GM18517 (cell line): ENCODE data around the gene TP53TG3D.
"Not testable (repeated sequence)": the region's sequence is repeated elsewhere in the genome, so short reads cannot be mapped to it uniquely, and the experiment has no call there.

Source experiments
- ATAC-seq: cut with Tn5 transposase; IDR thresholded peaks from one replicate; pipeline ENCODE4 v1.9.1; 2021; ENCODE audit warnings: mild to moderate bottlenecking, moderate library complexity; ENCODE audit not compliant: unreplicated experiment

Gene TP53TG3D, protein sequence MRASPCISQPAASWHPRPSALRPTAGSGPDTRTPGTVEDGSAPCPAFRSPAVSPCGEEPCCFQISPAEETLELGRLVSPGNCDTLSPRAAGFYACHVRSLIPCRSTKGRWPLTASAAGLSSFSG

DNA sequence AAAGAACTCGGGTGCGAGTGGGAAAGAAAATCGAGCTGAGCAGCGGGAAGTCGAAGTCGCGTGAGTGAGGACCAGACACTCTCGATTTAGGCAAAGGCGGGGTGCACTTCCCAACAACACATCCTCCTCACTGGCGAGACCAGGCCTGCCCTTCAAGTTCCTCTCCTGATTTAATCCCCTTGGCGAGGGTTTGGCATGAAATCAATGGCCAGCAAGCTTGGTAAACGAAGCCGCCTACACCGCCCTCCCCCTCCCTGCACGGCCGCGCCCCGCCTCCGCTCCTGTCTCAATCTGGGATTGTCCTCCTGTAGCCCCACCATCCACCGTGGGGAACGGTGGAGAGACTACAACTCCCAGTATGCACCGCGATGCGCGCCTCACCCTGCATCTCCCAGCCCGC, at the start of gene TP53TG3D:
Gene TP53TG3D (plus strand): TSS at position 301 of the 400 bp plus-strand sequence. CDS start 68 bp downstream, at position 369.
- not testable (repeated sequence) for ATAC-seq

DNA sequence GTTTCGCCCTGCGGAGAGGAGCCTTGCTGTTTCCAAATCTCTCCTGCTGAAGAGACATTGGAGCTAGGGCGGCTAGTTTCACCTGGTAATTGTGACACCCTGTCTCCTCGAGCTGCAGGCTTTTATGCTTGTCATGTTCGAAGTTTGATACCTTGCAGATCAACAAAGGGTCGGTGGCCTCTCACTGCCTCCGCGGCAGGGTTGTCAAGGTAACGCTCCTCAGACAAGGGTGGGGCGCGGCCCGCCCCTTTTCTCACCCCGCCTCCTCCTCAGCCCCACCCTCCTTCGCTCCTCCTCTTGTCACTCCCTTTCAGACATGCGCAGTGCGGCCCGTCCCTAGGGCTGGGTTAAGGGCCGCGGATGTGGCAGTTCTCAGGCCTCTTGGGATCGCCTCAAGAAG, 421 bp downstream of the TP53TG3D start:
- not testable (repeated sequence) for ATAC-seq

DNA sequence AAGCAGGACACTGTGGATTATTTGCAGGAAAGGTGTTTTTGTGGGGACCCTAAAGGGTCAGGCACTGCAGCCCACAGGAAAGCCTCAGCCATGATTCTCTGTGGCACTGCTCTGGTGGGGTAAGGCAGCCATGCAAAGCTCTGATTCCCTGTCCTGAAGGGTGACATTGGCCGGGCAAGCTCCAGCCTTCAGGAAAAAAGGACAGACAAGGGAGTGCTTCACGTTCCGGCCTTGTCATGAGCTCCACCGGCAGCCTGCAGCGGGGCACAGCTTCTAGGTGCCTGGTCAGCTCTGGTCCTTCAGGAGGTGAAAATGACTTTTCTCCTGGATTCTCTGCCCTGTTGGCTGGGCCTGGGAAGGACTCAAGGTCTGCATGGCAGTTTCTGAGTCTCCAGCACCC, 8.4 kb downstream of the TP53TG3D start:
- ATAC-seq = not testable (repeated sequence)

DNA sequence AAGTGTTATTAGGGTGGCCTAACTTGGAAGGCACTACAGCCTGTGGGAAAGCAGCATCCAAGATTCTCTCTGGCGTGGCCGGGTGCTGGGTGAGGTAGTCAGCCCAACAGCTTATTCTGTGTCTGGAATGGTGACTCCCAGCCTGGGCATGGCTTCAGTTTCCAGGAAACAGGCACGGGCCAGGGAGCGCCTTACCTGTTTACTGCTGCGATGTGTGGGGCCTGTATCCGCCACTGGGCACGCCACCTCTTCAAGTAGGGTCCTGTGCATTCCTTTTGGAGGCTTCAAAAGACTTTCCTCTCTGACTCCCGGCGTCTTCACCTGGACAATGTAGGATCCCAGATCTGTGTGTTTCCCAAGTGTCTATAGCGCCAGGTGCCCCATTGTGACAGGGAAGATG, 10.5 kb downstream of the TP53TG3D start:
- not testable (repeated sequence) for ATAC-seq

DNA sequence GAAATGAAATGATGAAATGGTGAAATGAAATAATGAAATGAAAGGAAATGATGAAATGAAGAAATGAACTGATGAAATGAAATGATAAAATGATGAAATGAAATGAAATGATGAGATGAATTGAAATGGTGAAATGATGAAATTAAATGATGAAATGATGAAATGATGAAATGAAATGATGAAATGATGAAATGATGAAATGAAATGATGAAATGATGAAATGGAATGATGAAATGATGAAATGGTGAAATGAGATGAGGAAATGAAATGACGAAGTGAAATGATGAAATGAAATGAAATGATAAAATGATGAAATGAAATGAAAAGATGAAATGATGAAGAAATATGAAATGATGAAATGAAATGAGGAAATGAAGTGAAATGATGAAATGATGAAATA, 28.8 kb downstream of the TP53TG3D start:
- ATAC-seq = not testable (repeated sequence)

DNA sequence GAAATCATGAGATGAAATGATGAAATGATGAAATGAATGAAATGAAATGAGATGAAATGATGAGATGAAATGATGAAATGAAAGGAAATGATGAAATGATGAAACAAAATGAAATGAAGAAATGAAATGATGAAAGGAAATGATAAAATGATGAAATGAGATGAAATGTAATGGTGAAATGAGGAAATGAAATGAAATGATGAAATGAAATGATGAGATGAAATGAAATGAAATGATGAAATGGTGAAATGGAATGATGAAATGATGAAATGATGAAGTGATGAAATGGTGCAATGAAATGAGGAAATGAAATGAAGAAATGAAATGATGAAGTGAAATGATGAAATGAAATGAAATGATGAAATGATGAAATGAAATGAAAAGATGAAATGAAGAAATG, 29.9 kb downstream of the TP53TG3D start:
- ATAC-seq = not testable (repeated sequence)

DNA sequence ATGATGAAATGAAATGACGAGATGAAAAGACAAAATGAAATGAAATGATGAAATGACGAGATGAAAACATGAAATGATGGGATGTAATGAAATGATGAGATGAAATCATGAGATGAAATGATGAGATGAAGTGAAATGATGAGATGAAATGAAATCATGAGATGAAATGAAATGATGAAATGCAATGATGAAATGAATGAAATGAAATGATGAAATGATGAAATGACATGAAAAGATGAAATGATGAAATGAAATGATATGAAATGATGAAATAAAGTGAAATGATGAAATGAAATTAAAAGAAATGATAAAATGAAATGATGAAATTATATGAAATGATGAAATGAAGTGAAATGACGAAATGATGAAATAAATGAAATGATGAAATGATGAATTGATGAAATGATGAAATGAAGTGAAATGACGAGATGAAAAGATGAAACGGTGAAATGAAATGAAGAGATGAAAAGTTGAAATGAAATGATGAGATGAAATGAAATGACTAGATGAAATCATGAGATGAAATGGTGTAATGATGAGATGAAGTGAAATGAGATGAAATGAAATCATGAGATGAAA, 30.9 kb downstream of the TP53TG3D start:
- not testable (repeated sequence) for ATAC-seq

DNA sequence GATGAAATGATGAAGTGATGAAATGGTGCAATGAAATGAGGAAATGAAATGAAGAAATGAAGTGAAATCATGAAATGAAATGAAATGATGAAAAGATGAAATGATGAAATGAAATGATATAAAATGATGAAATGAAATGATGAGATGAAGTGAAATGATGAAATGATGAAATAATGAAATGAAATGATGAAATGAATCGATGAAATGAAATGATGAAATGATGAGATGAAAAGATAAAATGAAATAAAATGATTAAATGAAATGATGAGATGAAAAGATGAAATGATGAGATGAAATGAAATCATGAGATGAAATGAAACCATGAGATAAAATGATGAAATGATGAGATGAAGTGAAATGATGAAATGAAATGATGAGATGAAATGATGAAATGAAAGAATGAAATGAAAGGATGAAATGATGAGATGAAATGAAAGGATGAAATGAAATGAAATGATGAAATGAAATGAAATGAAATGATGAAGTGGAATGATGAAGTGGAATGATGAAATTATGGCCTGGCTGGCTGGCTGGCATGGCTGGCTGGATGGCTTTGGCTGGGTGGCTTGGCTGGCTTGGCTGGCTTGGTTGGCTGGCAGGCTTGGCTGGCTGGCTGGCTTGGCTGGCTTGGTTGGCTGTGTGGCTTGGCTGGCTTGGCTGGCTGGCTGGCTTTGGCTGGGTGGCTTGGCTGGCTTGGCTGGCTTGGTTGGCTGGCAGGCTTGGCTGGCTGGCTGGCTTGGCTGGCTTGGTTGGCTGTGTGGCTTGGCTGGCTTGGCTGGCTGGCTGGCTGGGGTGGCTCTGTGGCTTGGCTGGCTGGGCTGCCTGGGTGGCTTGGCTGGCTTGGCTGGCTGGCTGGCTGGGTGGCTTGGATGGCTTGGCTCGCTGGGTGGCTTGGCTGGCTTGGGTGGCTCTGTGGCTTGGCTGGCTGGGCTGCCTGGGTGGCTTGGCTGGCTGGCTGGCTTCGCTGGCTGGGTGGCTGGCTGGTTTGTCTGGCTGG, 32.0 kb downstream of the TP53TG3D start:
- ATAC-seq = not testable (repeated sequence)

DNA sequence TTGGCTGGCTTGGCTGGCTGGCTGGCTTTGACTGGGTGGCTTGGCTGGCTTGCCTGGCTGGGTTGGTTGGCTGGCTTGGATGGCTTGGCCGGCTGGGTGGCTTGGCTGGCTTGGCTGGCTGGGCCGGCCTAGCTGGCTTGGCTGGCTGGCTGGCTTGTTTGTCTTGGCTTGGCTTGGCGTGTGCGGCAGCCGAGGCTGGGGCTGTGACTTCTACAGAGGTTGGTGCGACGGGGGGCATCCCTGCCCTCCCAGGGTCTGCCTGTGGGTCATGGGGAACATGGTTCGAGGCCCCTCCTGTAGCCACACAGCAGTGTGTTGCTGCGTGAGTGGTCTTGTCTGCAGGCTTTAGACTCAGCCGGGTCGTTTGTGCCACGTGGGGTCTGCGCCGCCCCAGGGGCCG, 33.1 kb downstream of the TP53TG3D start:
- ATAC-seq = not testable (repeated sequence)

DNA sequence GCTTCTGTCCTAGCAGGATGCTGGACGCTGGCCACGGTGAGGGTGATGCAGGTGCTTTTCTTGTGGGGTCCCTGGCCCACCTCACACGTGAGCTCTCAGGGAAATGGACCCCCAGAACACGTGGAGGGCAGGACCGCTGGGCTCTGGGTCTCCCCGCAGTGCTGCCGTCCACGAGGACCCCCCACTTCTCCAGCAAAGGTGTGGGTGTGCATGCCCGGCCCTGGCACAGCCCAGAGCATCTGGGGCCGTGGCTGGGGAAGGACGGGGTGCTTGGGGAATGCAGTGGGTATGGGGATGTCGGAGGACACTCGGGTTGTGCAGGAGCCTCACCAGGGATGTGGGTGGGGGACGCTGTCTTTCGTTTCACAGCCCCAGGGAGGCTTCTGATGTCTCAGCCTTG, 34.7 kb downstream of the TP53TG3D start:
- not testable (repeated sequence) for ATAC-seq

DNA sequence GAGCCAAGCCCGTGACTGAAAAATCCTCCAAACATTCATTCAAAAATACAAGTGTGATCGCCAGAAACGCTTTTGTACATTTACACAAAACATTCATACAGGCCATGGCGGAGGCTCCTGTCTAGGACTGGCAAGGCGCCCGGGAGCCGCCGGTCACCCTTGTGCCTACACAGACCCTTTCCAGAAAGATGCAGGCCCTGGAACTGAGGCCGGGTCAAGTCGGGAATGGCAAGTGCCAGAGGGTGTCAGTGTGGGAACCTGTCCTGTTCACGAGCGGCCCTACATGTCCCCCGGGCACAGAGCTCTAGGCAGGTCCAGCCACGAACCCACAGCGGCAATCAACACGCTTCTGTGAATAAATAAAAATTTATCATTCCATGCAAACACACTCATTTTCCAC, 36.1 kb downstream of the TP53TG3D start:
- ATAC-seq = not testable (repeated sequence)

DNA sequence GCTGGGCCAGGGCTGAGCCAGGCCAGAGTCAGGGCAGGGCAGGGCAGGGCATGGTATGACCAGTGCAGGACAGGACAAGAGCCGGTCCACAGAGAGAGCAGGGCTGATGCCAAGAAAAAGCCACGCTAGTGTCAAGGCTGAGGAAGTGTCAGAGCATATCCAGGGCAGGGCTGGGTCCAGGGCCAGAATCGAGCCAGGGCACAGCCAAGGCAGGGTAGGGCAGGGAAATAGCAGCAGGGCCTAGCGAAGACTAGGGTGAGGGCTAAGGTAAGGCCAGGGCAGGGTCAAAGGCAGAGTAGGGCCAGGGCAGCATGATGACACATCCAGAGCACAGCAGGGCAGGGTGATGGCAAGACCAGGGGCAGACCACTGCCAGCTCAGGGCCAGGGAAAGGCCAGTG, 49.7 kb downstream of the TP53TG3D start:
- not testable (repeated sequence) for ATAC-seq
